Measurements from ENCODE around the gene RORB.

The RORB gene

DNA sequence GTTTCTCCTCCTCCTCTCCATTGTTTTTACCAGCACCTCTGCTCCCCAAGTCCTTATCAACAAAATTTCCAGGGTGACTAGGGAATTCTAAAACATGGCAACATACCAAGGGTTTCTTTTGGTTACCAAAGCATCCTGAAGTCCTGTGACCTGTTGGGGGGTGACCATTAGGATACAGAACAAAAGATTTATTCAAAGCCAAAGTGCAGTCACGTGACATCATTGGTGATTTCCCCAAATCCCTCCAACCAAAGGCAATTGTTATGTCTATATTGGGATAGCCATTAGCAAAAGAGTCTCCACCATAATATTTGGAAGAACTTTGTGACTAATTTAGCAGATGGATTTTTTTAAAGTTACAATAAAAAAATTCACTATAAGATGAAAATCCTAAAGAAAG, 222.2 kb downstream of the RORB start:
- DNase-seq (ENCODE audit: low spot score), result no peak

DNA sequence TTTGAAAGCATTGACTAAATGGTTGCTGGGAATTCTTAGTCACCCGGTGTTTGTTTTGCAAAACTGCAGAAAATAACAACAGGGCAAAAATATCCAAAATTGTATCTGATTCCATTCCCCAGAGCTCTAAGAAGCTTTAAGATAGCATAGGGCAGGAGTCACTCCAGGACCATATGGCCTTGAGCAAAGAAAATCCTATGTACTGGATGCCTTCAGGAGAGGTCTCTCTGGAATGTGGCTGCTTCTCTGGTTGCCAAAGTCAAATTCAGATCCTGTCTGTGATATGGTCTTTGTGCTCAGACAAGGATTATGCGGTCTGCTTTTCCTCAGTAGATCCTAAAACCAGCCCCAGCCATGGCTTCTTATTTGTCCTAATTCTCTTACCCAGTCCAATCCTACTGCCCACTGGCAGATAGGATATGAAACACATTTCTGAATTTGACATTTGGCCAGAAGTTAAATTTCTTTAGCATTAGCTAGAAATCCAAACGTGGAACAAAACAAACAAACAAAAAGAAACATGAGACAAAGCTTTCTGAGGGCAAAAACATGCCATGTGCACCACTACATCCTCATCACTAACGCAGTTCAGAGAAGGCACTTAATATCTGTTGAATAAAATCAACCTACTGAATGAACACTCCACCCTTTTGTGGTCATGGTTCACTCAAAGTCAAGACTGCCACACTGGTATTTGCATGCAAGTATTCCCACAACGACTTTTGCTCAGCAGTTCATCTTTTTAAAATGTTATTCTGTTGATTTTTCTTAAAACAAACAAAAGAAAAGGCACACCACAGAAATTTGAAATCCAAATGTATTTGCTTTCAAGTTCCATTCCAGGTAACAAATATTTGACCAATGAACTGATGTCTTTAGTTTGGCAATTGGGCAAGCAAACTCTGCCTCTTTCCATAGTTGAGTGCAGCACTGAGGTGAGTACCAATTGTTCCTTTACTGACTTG, 224.8 kb downstream of the RORB start:
- no peak for DNase-seq (ENCODE audit: low spot score)

- DNase-seq (ENCODE audit: low spot score), result no peak
Observed at GRCh38 chr9:74724317-74724716, 227.2 kb downstream of the RORB start.

GRCh38 chr9:74726581-74726980, 229.4 kb downstream of the RORB start:
- DNase-seq (ENCODE audit: low spot score), result no peak

- no peak for DNase-seq (ENCODE audit: low spot score)
Observed at GRCh38 chr9:74728176-74728575, 231.0 kb downstream of the RORB start.

- no peak for DNase-seq (ENCODE audit: low spot score)
Observed at GRCh38 chr9:74729136-74729695, 232.1 kb downstream of the RORB start.

- no peak for DNase-seq (ENCODE audit: low spot score)
Observed at GRCh38 chr9:74735761-74736160, 238.6 kb downstream of the RORB start.

DNA sequence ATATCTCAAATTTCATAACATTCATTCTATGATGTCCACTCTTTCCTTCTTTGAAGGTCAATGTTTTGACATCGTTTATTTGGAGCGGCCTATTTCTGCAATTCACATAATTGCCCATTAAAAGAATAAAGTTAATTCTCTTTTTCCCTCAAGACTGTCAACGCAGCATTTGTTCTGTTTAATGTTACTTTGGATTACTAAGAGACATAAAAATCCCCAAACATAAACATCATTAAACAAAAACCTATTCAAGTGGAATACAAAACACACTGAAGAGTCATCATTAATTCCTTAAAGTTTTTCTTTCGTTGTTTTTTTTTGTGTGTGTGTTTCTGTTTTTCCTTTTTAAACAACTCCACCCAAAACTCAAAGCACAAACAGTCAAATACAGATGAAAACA, 239.5 kb downstream of the RORB start:
- no peak for DNase-seq (ENCODE audit: low spot score)

DNA sequence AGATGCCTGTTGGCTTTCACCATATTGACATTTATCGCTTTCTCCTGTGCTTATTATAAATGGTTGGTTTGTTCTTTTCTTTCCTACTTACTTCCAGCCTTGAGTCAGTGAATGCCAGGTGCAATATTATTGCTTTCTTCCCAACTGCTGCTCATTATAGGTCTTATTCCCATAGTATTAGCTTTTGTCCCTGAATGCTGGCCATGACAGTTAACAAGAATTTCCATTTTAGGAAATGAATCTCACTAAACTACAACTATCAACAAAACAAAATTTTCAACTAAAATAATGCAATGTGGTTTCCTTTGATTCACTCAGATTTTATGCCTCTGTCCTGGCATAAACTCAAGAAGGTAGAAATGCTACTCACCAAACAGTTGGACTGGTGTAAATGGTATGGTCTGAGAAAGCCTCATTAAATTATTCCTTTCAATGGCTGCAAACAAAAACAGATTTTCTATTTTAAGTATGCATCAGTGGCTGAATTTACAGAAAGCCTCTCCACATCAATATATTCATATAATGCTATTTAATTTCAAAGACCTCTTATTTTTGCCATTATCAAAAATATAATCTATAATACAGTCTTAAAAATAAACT, 245.2 kb downstream of the RORB start:
- DNase-seq (ENCODE audit: low spot score), result no peak
